GM19397 (cell line): Measurements from ENCODE around the gene HDAC1.
A peak's percentile ranks its signal among the peaks of the same experiment; 100 is the strongest.
"Not testable (repeated sequence)": the region's sequence is repeated elsewhere in the genome, so short reads cannot be mapped to it uniquely, and the experiment has no call there.

Experiments
- ATAC-seq: cut with Tn5 transposase; IDR thresholded peaks from one replicate; pipeline ENCODE4 v1.9.1; 2021; ENCODE audit warnings: mild to moderate bottlenecking, moderate library complexity; ENCODE audit not compliant: unreplicated experiment

The HDAC1 gene

GRCh38 chr1:32291708-32292538, at the start of gene HDAC1:
Gene HDAC1, plus strand, starts transcription at chr1:32292083. Its CDS starts 87 bp downstream, at chr1:32292170.
- peak; percentile 98 for ATAC-seq

- ATAC-seq = no peak
Measured at GRCh38 chr1:32242341-32242851, 49.5 kb upstream of the HDAC1 start.

- no peak for ATAC-seq
Measured at GRCh38 chr1:32246888-32247273, 45.0 kb upstream of the HDAC1 start, which contains the start of gene FAM167B. Gene FAM167B, plus strand, starts transcription at chr1:32247222. Its CDS starts 200 bp downstream, at chr1:32247422.

- no peak for ATAC-seq
Measured at GRCh38 chr1:32247452-32247851, 44.4 kb upstream of the HDAC1 start.

- no peak for ATAC-seq
Measured at GRCh38 chr1:32247983-32248889, 43.6 kb upstream of the HDAC1 start.

- no peak for ATAC-seq
Measured at GRCh38 chr1:32249831-32250525, 41.9 kb upstream of the HDAC1 start.

- no peak for ATAC-seq
Measured at GRCh38 chr1:32250893-32251716, 40.8 kb upstream of the HDAC1 start, which contains the start of gene LCK. Gene LCK, plus strand, starts transcription at chr1:32251265. Its CDS starts 23,065 bp downstream, at chr1:32274330.

- no peak for ATAC-seq
Measured at GRCh38 chr1:32255072-32256071, 36.5 kb upstream of the HDAC1 start.

- ATAC-seq = no peak
Measured at GRCh38 chr1:32256473-32257226, 35.2 kb upstream of the HDAC1 start.

- ATAC-seq = no peak
Measured at GRCh38 chr1:32257227-32257508, 34.7 kb upstream of the HDAC1 start.

- ATAC-seq = not testable (repeated sequence)
Measured at GRCh38 chr1:32263236-32263593, 28.7 kb upstream of the HDAC1 start.

GRCh38 chr1:32263744-32264143, 28.1 kb upstream of the HDAC1 start:
- ATAC-seq = no peak

- ATAC-seq = no peak
Measured at GRCh38 chr1:32265846-32266245, 26.0 kb upstream of the HDAC1 start.

- no peak for ATAC-seq
Measured at GRCh38 chr1:32266921-32267591, 24.8 kb upstream of the HDAC1 start.

- no peak for ATAC-seq
Measured at GRCh38 chr1:32269744-32270143, 22.1 kb upstream of the HDAC1 start.

- no peak for ATAC-seq
Measured at GRCh38 chr1:32272557-32273390, 19.1 kb upstream of the HDAC1 start.
